Dermis lymphatic vessel endothelial cell (primary cell): Measurements from ENCODE around the gene ANXA10. TPM values are rescaled to one million over a fixed set of nuclear protein-coding genes. Genes with fewer than 3 reads are reported as not detected.

Experiments
- total RNA-seq: library from RNA; depleted of rRNA; stranded (reverse); fragments of >200 nt; gene quantifications from 2 replicates; pipeline ENCODE4 v1.2.1, GENCODE V29; 2014

Gene ANXA10, protein sequence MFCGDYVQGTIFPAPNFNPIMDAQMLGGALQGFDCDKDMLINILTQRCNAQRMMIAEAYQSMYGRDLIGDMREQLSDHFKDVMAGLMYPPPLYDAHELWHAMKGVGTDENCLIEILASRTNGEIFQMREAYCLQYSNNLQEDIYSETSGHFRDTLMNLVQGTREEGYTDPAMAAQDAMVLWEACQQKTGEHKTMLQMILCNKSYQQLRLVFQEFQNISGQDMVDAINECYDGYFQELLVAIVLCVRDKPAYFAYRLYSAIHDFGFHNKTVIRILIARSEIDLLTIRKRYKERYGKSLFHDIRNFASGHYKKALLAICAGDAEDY
- 0.11 TPM in 1 of 2 replicates, not detected in the other for total RNA-seq

DNA sequence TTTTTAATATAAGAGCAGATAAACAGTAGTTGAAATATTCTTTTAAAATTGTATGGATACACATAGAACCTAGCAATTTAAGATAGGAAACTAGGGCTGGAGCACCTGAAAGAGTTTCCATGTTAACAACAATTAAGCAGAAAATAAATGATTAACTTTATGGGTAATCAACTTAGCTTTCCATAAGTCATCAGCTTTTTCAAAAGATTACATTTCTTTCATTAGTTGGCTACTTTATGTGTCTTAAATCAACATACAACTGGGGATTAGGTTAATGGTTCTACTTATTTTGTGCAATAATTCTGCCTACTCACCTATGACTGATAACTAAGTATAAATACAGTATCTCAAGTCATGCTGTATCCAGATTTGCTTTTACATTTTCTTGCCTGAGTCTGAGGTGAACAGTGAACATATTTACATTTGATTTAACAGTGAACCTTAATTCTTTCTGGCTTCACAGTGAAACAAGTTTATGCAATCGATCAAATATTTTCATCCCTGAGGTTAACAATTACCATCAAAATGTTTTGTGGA, at the start of gene ANXA10:
Gene ANXA10 (plus strand): TSS at position 362 of the 537 bp plus-strand sequence. CDS start 164 bp downstream, at position 526.

Other genes with a start within 250 kb of the ANXA10 start
- 18.9 and 24.8 TPM in 2 replicates for gene DDX60, start 226.2 kb downstream of the ANXA10 start, total RNA-seq